OCI-LY1 (cell line): Measurements from ENCODE around the gene ADAM12.

Experiments used
- H2AFZ ChIP-seq: fragments of 200-600 bp; sonication (generic), shearing (Covaris generic); 2 replicates; pipeline ENCODE4 v1.6.0; 2014; ENCODE audit warnings: antibody characterized with exemption, mild to moderate bottlenecking, low read length
- H3F3A ChIP-seq: fragments of 200-600 bp; sonication (generic), shearing (Covaris generic); 2 replicates; pipeline ENCODE4 v1.6.0; 2014; ENCODE audit warnings: mild to moderate bottlenecking, antibody characterized with exemption, low read length, moderate library complexity; ENCODE audit not compliant: insufficient read depth
- H3K27ac ChIP-seq: fragments of 200-600 bp; sonication (generic); 2 replicates; pipeline ENCODE4 v1.5.1; 2014; ENCODE audit warnings: low read length, mixed run types, mild to moderate bottlenecking, low read depth; ENCODE audit not compliant: poor library complexity, severe bottlenecking
- H3K27me3 ChIP-seq: fragments of 200-600 bp; sonication (generic); 2 replicates; pipeline ENCODE4 v1.6.0; 2014; ENCODE audit warnings: antibody characterized with exemption, mild to moderate bottlenecking, low read length, moderate library complexity; ENCODE audit not compliant: insufficient read depth
- H3K36me3 ChIP-seq: fragments of 200-600 bp; sonication (generic); 2 replicates; pipeline ENCODE4 v1.6.1; 2014; ENCODE audit warnings: mild to moderate bottlenecking, antibody characterized with exemption, low read length, moderate library complexity, mixed read lengths; ENCODE audit not compliant: insufficient read depth
- H3K4me1 ChIP-seq: fragments of 200-600 bp; sonication (generic); 2 replicates; pipeline ENCODE4 v1.5.1; 2014; ENCODE audit warnings: mild to moderate bottlenecking, low read length, moderate library complexity; ENCODE audit not compliant: insufficient read depth, severe bottlenecking
- H3K4me2 ChIP-seq: fragments of 200-600 bp; sonication (generic), shearing (Covaris generic); 2 replicates; pipeline ENCODE4 v1.6.1; 2014; ENCODE audit warnings: low read length
- H3K4me3 ChIP-seq: fragments of 200-600 bp; sonication (generic); 2 replicates; pipeline ENCODE4 v1.5.1; 2014; ENCODE audit warnings: low read length, low read depth, mild to moderate bottlenecking, mixed read lengths; ENCODE audit not compliant: poor library complexity, severe bottlenecking
- H3K79me2 ChIP-seq: fragments of 200-600 bp; shearing (Covaris generic); 2 replicates; pipeline ENCODE4 v1.6.1; 2016; ENCODE audit warnings: mixed run types, low read length, mixed read lengths; ENCODE audit not compliant: insufficient read depth
- H3K9ac ChIP-seq: fragments of 200-600 bp; sonication (generic), shearing (Covaris generic); 2 replicates; pipeline ENCODE4 v1.6.1; 2014; ENCODE audit warnings: mild to moderate bottlenecking, low read length, mixed read lengths
- H3K9me2 ChIP-seq: fragments of 200-600 bp; sonication (generic), shearing (Covaris generic); 2 replicates; pipeline ENCODE4 v1.6.1; 2014; ENCODE audit warnings: low read depth, mild to moderate bottlenecking, low read length, mixed read lengths
- H3K9me3 ChIP-seq: fragments of 200-600 bp; shearing (Covaris generic); 2 replicates; pipeline ENCODE4 v1.6.1; 2014; ENCODE audit warnings: low read length, mixed read lengths
- H4K20me1 ChIP-seq: fragments of 200-600 bp; sonication (generic), shearing (Covaris generic); 2 replicates; pipeline ENCODE4 v1.6.0; 2016; ENCODE audit warnings: mild to moderate bottlenecking, low read length; ENCODE audit not compliant: insufficient read depth
- EZH2 ChIP-seq: fragments of 200-600 bp; sonication (generic), shearing (Covaris generic); IDR thresholded peaks from 2 replicates; pipeline ENCODE4 v1.8.0; 2017; ENCODE audit warnings: borderline replicate concordance, mixed run types, mild to moderate bottlenecking, antibody characterized with exemption, low read length, moderate library complexity, mixed read lengths
- TF ChIP-seq, protein P1 (sequence below): fragments of 200-600 bp; sonication (generic), shearing (Covaris generic); IDR thresholded peaks from 2 replicates; pipeline ENCODE4 v1.5.1; 2017; ENCODE audit warnings: mild to moderate bottlenecking, antibody characterized with exemption, low read length, moderate library complexity, mixed read lengths

The ADAM12 gene

DNA sequence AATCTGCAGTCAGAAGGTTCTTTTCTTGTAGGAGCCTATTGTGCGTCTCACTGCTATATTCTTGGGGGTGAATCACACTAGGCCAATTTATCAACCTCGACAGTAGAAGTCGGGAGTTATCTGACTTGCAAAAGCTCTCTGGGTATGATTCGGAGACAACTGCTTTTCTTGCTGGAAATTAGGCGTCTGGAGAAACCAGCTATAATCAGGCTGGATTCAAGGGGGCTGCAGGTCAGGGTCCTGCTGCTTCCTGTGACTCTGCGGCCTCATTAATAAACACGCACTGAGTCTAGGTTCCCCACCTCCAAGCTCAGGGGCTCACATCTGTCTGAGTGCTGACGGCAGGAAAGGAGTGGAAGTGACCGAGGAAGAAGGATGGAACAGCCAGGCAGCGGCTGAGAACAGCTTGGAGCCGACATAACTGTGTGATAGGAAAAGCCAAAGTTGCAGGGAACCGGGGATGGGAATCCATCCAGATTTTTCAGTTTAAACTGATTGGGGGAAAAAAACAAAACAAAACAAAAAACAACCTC lies 307.3 kb downstream of the ADAM12 start:
- Histone ChIP-seq H3K4me3 (no peak overlapping the region), H3K9ac (no peak overlapping the region), H3K4me2 (no peak overlapping the region), H3K27me3 (0 out of 2 replicates have a peak, but pooled peaks cover 4% of the 10 kb centered on the region), H2AFZ (no peak overlapping the region), H3K36me3 (no peaks in the 10 kb centered on the region), H3K9me3 (no peaks in the 10 kb centered on the region), H3K27ac (no peak overlapping the region), H3K9me2 (no peaks in the 10 kb centered on the region), H3K4me1 (no peaks in the 10 kb centered on the region), H3K79me2 (no peaks in the 10 kb centered on the region), H3F3A (no peaks in the 10 kb centered on the region), H4K20me1 (no peaks in the 10 kb centered on the region)
- TF ChIP-seq, protein P1, sequence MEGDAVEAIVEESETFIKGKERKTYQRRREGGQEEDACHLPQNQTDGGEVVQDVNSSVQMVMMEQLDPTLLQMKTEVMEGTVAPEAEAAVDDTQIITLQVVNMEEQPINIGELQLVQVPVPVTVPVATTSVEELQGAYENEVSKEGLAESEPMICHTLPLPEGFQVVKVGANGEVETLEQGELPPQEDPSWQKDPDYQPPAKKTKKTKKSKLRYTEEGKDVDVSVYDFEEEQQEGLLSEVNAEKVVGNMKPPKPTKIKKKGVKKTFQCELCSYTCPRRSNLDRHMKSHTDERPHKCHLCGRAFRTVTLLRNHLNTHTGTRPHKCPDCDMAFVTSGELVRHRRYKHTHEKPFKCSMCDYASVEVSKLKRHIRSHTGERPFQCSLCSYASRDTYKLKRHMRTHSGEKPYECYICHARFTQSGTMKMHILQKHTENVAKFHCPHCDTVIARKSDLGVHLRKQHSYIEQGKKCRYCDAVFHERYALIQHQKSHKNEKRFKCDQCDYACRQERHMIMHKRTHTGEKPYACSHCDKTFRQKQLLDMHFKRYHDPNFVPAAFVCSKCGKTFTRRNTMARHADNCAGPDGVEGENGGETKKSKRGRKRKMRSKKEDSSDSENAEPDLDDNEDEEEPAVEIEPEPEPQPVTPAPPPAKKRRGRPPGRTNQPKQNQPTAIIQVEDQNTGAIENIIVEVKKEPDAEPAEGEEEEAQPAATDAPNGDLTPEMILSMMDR, result no peak
- no peak for TF ChIP-seq EZH2

DNA sequence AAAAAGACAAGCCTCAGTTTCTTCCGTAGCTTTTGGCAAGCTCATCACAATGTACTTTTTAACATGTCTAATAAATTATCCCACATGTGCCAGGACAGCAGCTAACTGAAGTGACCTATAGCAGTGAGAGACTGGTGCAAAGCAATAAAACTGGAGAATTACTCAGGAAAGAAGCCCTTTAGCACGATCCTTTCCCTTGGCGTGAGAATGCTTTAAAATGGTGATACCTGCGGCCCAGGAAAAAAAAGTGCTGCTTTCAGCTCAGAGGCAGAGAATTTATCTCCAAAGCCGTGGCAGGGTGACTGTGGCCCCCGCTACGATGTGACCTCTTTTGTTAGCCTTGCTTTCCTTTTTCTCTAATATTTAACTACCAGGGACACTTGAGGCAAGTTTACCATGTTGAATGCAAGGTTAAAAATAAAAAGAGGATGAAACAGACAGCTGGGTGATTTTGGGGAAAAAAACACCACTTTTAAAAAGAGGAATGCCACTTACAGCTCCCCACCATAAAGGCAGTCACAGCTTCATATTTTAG lies 307.9 kb downstream of the ADAM12 start:
- no peak overlapping the region for H3K27ac ChIP-seq
- H3K4me1 ChIP-seq, result no peaks in the 10 kb centered on the region
- TF ChIP-seq EZH2, result no peak
- TF ChIP-seq, protein P1, result no peak
- no peak overlapping the region for H3K9ac ChIP-seq
- no peaks in the 10 kb centered on the region for H3K9me3 ChIP-seq
- no peaks in the 10 kb centered on the region for H4K20me1 ChIP-seq
- no peak overlapping the region for H2AFZ ChIP-seq
- H3K4me2 ChIP-seq, result no peak overlapping the region
- H3K9me2 ChIP-seq, result no peaks in the 10 kb centered on the region
- H3F3A ChIP-seq, result no peaks in the 10 kb centered on the region
- H3K36me3 ChIP-seq, result no peaks in the 10 kb centered on the region
- H3K27me3 ChIP-seq, result 0 out of 2 replicates have a peak, but pooled peaks cover 4% of the 10 kb centered on the region
- H3K79me2 ChIP-seq, result no peaks in the 10 kb centered on the region
- H3K4me3 ChIP-seq, result no peak overlapping the region

DNA sequence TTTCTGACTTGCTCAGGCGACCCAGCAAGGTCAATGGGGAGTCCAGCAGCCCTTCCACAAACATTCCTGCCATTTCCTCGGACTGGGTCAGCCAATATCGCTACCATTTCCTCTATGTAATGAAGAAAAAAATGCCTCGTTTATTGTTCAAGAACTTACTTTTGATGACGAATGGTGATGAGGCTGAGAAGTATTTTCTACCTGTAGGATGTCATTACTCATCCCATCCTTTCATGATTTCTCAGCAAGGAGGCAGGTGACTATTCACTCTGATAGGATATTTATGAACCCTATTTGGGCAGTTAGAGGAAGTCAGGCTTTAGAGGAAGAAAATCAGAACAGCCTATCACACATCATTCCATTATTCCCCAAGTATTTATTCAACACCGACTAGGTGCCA lies 313.3 kb downstream of the ADAM12 start:
- Histone ChIP-seq H3K9me2 (no peaks in the 10 kb centered on the region), H3K4me3 (no peak overlapping the region), H3K4me1 (no peaks in the 10 kb centered on the region), H3K9me3 (no peaks in the 10 kb centered on the region), H3K36me3 (no peaks in the 10 kb centered on the region), H3K79me2 (no peaks in the 10 kb centered on the region), H4K20me1 (no peaks in the 10 kb centered on the region), H2AFZ (no peak overlapping the region), H3F3A (no peaks in the 10 kb centered on the region), H3K9ac (no peak overlapping the region), H3K27me3 (0 out of 2 replicates have a peak, but pooled peaks cover 4% of the 10 kb centered on the region), H3K4me2 (no peak overlapping the region), H3K27ac (no peak overlapping the region)
- no peak for TF ChIP-seq EZH2
- TF ChIP-seq, protein P1, result no peak
